Measurements from ENCODE around the gene AHDC1.
"Not testable (repeated sequence)": the region's sequence is repeated elsewhere in the genome, so short reads cannot be mapped to it uniquely, and the experiment has no call there.

Gene AHDC1

DNA sequence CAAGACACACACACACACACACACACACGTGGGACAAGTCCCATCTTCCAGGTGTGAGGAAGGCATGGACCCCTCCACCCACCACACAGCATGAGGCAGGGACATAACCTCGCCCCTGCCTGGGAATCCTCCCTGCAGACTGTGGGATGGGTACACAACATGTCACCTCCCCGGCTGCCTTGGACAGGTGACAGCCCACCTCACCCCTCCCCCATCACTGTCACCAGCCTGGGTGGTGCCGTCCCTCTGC lies 40.7 kb downstream of the AHDC1 start:
- no peak for DNase-seq (ENCODE audit: low read depth)

DNA sequence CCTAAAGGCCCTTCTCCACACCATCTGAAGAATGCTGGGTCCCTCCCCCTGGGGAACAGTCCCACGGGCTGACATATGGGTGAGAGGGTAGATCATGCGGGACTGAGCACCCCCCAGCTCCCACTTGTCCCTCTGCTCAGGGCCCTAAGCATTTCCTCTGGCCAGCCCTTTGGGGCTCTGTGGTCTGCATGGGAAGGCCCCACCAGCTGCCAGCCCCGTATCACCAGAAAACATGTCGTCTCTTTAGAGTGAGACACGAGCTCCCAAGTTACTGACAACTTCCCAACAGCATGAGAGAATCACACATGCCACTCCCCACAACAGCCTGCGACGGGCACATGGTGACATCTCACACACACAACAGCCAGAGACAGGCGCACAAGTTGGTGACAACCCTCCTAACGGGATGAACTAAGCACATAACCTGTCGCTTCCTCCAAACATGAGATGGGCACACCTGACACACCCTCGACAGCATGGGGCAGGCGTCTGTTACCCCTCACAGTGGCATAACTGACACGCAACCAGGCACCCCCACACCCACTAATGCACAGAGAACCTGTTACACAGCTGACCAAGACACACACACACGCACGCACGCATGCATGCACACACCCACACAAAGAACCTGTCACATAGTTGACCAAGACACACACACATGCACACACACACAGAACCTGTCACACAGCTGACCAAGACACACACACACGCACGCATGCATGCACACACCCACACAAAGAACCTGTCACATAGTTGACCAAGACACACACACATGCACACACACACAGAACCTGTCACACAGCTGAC lies 41.2 kb downstream of the AHDC1 start:
- DNase-seq (ENCODE audit: low read depth) = no peak

GRCh38 chr1:27562021-27562420 lies 41.9 kb downstream of the AHDC1 start:
- DNase-seq (ENCODE audit: low read depth) = no peak

GRCh38 chr1:27561124-27561899 lies 42.6 kb downstream of the AHDC1 start:
- no peak for DNase-seq (ENCODE audit: low read depth)

DNA sequence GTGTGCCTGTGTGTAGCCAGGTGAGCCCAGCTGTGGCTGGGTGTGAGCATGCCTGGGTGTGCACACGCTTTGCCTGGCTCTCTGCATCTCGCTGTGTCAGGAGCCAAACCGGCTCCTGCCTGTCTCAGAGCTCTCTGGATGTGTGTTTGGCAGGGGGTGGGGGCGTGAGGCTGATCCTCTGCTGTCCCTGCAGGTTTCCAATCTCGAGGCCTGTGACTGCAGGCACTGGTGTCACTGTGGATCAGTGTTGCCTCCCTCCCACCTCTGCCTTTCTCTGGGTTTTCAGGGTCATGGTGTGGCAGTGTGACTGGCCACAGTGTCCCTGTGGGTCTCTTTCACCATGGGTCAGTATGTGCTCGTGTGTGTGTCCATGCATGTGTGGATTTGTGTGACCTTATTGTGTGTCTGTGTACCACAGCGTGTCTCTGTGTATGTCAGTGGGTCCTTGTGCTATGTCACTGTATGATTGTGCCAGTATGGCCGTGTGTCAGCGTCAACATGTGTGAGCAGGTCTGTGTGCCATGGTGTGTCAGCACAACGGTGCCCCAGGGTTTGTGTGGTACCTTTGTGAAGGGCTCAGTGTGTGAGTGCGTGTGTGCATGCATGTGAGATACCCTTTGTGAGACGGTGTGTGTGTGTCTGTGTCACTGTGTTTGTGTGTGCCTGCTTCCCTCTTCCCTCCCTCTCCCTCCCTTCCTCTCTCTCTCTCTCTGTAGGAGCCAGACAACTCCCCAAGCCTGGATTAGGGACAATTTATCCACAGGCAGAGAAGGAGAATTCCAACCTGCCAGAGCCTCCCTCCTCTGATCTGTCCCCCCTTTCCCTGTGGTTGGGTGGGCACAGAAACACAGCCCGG lies 43.4 kb downstream of the AHDC1 start:
- DNase-seq (ENCODE audit: low read depth) = no peak

DNA sequence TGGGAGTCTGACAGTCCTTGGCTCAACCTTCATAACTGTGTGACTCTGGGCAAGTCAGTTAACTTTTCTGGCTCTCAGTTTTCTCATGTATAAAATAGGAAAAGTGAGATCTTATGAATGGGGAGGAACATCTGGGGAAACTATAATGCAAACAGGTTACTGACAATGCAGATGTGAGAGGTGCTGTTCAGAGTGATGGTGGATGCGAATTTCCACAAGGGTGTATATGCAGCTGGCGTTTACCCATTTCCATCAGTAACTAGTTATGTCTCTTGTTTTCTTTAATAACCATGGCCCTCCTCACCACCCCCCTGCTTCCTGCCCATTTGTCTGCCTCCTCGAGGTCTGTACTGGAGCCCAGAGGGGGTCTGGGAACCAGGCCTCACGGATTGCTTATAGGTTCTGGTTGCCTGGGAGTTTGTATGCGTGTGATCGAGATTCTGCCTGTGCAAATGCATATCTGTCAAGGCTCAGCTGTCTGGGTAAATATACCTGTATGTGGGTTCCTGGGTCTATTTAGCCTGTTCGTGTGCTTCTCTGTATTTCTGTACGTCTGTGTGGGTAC lies 44.4 kb downstream of the AHDC1 start:
- no peak for DNase-seq (ENCODE audit: low read depth)

- DNase-seq (ENCODE audit: low read depth) = no peak
Measured at GRCh38 chr1:27557596-27558340, 46.2 kb downstream of the AHDC1 start.

DNA sequence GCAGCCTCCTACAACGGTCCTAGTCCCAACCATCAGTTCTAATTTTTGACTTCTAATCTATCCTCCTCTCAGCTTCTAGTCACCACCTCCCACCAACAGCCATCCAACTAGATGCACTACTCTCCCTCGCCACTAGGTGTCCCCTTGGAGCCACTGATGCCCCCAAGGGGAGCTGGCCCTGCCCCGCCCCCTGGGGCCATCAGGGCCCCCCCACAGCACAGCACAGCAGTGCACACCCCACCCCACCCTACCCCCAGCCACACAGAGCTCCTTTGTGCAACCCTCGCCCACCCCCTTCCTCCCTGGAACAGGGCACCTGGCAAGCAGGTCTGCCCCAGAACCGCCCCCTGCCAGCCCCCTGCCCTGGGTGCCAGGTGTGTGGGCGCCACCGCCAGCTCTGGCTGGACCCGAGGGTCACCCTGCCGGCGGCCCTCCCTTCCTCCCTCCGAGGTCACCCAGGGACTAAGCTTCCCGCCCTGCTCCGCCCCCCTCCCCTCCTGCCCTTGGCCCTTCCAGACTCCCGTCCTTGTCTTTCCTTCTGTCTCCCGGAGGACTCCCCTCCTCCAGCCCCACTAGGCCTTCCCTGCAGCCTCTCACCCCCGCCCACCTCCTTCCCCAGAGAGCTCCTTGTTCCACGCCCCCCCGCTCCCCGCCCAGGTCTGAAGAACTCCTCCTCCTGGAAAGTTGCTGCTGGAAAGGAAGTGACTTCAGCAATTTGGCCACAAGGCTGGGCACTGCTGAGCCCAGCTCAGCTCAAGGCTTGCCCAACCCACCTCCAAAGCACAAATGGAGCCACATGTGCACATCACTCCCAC lies 47.0 kb downstream of the AHDC1 start:
- peak; percentile 43 for DNase-seq (ENCODE audit: low read depth)

GRCh38 chr1:27556435-27556780 lies 47.5 kb downstream of the AHDC1 start:
- no peak for DNase-seq (ENCODE audit: low read depth)

GRCh38 chr1:27555700-27556424 lies 48.1 kb downstream of the AHDC1 start:
- no peak for DNase-seq (ENCODE audit: low read depth)

- DNase-seq (ENCODE audit: low read depth) = no peak
Measured at GRCh38 chr1:27554759-27555699, 48.9 kb downstream of the AHDC1 start.

GRCh38 chr1:27554293-27554692 lies 49.7 kb downstream of the AHDC1 start:
- no peak for DNase-seq (ENCODE audit: low read depth)

- DNase-seq (ENCODE audit: low read depth) = not testable (repeated sequence)
Measured at GRCh38 chr1:27553823-27554222, 50.1 kb downstream of the AHDC1 start.

DNA sequence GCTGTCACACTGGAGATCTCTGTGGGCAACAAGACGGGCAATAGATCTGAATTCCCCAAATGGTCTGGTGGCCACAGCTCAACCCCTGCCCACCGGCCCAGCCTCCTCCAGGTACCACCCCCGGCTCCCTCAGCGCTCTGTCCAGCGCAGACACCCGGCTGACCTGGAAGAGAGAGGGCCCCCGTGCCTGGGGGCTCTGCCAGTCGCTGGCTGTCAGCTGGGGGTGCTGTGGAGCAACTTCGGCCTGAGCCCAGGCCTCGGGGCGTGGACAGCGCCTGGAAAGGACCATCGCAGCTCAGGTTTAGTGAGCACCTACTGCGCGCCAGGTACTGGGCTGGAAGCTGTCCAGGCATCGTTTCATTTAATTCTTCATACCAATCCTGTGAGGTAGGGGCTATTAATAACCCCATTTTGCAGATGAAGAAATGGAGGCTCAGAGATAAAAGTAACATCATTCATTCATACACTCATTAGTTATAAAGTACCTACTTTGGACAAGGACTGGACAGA lies 51.0 kb downstream of the AHDC1 start:
- DNase-seq (ENCODE audit: low read depth) = no peak

DNA sequence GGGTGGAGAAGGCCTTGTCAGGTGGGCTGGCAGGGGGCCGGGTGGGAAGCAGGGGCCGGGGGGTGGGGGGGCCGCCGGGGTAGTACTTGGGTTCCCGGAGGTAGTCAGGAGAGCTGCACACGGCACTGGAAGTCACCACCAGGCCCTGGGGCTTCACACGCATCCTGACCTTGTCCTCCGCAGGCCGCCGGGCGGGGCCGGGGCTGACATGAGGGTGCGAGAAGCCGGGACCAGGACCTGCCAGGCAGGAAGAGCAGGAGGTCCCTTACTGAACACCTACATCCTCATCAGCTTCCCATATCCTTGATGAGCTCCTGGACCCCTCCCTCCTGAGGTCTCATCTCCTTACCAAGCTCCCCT lies 52.0 kb downstream of the AHDC1 start:
- no peak for DNase-seq (ENCODE audit: low read depth)

DNA sequence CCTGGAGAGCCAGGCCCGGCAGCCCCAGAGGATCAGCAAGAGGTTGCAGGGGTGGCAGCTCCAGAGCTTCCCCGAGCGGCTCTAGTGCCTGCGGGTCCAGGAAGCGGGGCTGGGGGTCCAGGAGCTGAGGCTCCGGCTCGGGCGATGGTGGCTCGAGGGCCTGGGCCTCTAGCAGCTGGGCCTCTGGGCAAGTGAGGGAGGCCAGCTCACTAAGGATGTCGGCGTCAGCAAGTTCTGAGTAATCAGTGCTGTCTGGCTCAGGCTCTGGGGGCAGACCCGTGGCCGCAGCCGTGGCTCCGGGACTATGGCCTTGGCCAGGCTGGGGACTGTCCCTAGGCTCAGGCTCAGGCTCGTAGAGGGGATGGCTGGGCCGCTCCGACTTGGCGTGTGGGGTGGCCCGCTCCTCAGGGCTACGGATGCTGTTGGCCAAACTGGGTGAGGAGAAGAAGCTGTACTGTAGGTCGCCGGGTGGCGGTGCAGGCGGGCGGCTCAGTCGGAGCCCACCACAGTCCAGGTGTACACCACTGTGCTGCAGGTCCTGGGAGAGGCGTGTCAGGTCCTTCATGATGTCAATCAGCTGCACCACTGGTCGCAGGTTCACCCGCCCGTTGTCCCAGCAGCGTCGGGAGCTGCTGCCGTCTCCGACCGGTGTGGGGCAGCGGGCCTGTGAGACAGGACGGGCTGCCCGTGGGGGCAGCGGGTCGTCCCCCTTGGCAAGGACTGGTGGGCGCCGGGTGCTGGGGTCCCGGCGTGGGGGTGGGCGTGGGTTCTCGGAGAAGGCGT lies 52.6 kb downstream of the AHDC1 start:
- DNase-seq (ENCODE audit: low read depth) = no peak

DNA sequence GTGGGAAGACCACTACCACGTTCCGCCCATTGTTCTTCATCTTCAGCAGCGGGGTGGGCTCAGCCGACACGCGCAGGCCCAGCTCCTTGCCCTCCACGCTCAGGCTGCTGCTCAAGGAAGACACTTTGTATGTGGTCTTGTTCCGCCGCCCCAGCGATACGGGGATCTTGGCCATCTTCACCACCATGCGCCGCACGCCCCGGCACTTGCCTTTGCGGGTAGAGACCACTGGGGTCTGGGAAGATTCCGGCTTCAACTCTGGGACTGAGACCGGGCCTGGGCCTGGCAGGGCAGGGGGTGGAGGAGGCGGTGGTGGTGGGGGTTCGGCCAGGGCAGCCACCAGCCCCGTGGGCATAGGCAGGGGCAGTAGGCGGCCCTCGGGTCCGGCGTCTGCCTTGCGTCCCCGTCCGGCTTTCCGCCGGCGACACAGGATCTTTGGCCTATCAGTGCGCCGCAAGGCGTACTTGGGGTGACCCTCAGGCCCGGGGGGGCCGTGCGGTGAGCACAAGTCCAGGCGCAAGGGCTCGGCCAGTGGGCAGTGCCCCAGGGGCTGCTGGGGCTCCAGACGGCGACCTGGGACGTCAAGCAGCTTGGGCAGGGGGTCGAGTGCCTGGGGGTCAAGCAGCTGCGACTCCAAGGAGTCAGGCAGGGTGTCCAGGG lies 53.3 kb downstream of the AHDC1 start:
- DNase-seq (ENCODE audit: low read depth) = no peak

Data from activated T-helper 1 cell treated with Interleukin-2 at 50 U/mL for 16 hours (primary cell).